ENCODE results near the gene AUTS2.

DNA sequence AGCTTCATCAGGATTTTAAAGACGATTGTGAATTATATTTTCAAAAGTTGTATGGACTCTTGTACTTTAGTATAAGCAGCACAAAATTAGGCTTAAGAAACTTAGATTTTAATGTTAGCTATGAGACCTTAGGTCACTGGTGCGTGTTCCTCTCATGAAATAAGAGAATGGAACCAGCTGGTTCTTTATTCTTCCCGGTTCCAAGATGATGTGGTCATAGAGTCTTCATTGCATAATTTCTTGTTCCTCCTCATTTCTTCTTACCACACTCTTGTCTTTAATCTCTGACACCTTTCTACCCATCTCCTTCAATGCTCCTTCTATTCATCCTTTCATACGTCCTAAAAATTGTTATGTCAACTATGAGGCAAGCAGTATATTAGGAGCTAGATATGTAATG, 437.2 kb downstream of the AUTS2 start:
- TF ChIP-seq, protein P1, sequence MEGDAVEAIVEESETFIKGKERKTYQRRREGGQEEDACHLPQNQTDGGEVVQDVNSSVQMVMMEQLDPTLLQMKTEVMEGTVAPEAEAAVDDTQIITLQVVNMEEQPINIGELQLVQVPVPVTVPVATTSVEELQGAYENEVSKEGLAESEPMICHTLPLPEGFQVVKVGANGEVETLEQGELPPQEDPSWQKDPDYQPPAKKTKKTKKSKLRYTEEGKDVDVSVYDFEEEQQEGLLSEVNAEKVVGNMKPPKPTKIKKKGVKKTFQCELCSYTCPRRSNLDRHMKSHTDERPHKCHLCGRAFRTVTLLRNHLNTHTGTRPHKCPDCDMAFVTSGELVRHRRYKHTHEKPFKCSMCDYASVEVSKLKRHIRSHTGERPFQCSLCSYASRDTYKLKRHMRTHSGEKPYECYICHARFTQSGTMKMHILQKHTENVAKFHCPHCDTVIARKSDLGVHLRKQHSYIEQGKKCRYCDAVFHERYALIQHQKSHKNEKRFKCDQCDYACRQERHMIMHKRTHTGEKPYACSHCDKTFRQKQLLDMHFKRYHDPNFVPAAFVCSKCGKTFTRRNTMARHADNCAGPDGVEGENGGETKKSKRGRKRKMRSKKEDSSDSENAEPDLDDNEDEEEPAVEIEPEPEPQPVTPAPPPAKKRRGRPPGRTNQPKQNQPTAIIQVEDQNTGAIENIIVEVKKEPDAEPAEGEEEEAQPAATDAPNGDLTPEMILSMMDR (IDR thresholded peaks at IDR 0.05; ENCODE audit: insufficient read depth, low read length, poor library complexity, severe bottlenecking) = no peak
- no peak for TF ChIP-seq EZH2phosphoT487 (conservative IDR thresholded peaks at IDR 0.05; ENCODE audit: low read length)

Measured in SU-DHL-6 (cell line).